A673 (cell line): ENCODE results near the gene PIGP. TPM values are rescaled to one million over a fixed set of nuclear protein-coding genes. Genes with fewer than 3 reads are reported as not detected.
A peak's percentile ranks its signal among the peaks of the same experiment; 100 is the strongest.

Experiments used
- BruUV-seq: library from RNA; stranded (reverse); fragments of 400-500 nt; replicated peaks from 2 replicates; lab custom pipeline; 2021; lab: Mats Ljungman, UMichigan
- CTCF ChIA-PET: fragments of 300-600 bp; sonication (Branson Sonifier 250); formaldehyde crosslinking; loops from one replicate; lab custom pipeline; 2022; ENCODE audit warnings: antibody characterized with exemption; lab: Charles Lee
- POLR2A ChIA-PET: fragments of 300-600 bp; sonication (Branson Sonifier 250); formaldehyde crosslinking; loops from one replicate; lab custom pipeline; 2022; ENCODE audit warnings: antibody characterized with exemption; ENCODE audit not compliant: low non-redundant PET; lab: Charles Lee
- DNase-seq: peaks from one replicate; pipeline ENCODE4 v3.0.0-alpha.2; 2015; ENCODE audit warnings: low spot score
- H3K27ac ChIP-seq: fragments of 200-600 bp; sonication (generic); 2 replicates; pipeline ENCODE4 v1.5.1; 2016; ENCODE audit warnings: mixed run types, low read depth, mild to moderate bottlenecking, mixed read lengths, antibody characterized with exemption, low read length; ENCODE audit not compliant: poor library complexity, severe bottlenecking
- H3K27me3 ChIP-seq: fragments of 200-600 bp; sonication (generic); replicated peaks from 2 replicates; pipeline ENCODE4 v1.6.1; 2017; ENCODE audit warnings: mixed run types, low read depth, mild to moderate bottlenecking, mixed read lengths, antibody characterized with exemption, low read length; ENCODE audit not compliant: insufficient read depth, poor library complexity
- H3K36me3 ChIP-seq: fragments of 200-600 bp; sonication (generic); 2 replicates; pipeline ENCODE4 v1.6.1; 2016; ENCODE audit warnings: mixed run types, mild to moderate bottlenecking, mixed read lengths, antibody characterized with exemption, low read length; ENCODE audit not compliant: insufficient read depth, poor library complexity, severe bottlenecking
- H3K4me1 ChIP-seq: fragments of 200-600 bp; sonication (generic); 2 replicates; pipeline ENCODE4 v1.6.1; 2017; ENCODE audit warnings: mixed run types, mild to moderate bottlenecking, mixed read lengths, antibody characterized with exemption, low read length; ENCODE audit not compliant: insufficient read depth, poor library complexity, severe bottlenecking
- H3K4me3 ChIP-seq: fragments of 200-600 bp; sonication (generic); 2 replicates; pipeline ENCODE4 v1.5.1; 2016; ENCODE audit warnings: low read depth, mixed run types, mild to moderate bottlenecking, mixed read lengths, low read length; ENCODE audit not compliant: poor library complexity, severe bottlenecking
- H3K9me3 ChIP-seq: fragments of 200-600 bp; sonication (generic); 2 replicates; pipeline ENCODE4 v1.6.1; 2016; ENCODE audit warnings: mixed run types, low read depth, mild to moderate bottlenecking, mixed read lengths, antibody characterized with exemption, low read length; ENCODE audit not compliant: poor library complexity, severe bottlenecking
- CTCF ChIP-seq: fragments of 300-800, 200-600 bp; sonication (generic); conservative IDR thresholded peaks from 2 replicates; pipeline ENCODE4 v1.5.1; 2017; ENCODE audit warnings: low read depth, mild to moderate bottlenecking, antibody characterized with exemption, low read length, moderate library complexity, mixed read lengths
- EZH2 ChIP-seq: fragments of 200-600 bp; sonication (generic); IDR thresholded peaks from 2 replicates; pipeline ENCODE4 v1.6.1; 2017; ENCODE audit warnings: borderline replicate concordance, low read depth, mild to moderate bottlenecking, mixed read lengths, antibody characterized with exemption, low read length; ENCODE audit not compliant: poor library complexity, severe bottlenecking
- intact Hi-C: fragments of 100-400 bp; cut with micrococcal nuclease; formaldehyde crosslinking; loops from one replicate; pipeline ENCODE4 v1.10.0; 2022; ENCODE audit not compliant: unreplicated experiment
- total RNA-seq: library from RNA; stranded (reverse); gene quantifications from 2 replicates; pipeline ENCODE4 v1.2.3, GENCODE V29; 2021

Gene PIGP
- total RNA-seq, 1 experiment from 2014 or later: 30.7 TPM

GRCh38 chr21:37060296-37060695 is 12.6 kb downstream of the PIGP start:
- H3K27me3 ChIP-seq: no peaks in the 10 kb centered on the region
- no TSS peak for BruUV-seq
- peak overlapping the region; percentile 48 for H3K27ac ChIP-seq
- H3K36me3 ChIP-seq: peaks cover 7% of the 10 kb centered on the region
- peaks cover 26% of the 10 kb centered on the region for H3K4me1 ChIP-seq
- peak; percentile 96 for DNase-seq
- TF ChIP-seq EZH2: no peak
- TF ChIP-seq CTCF: no peak
- ChIA-PET POLR2A (interaction anchor here (0.6 kb wide), 1 partner anchor 319 kb away, joined by 3 read pairs; no protein-coding TSS in a partner anchor), CTCF (interaction anchor here (0.6 kb wide), 1 partner anchor 933 kb away, joined by 3 read pairs; no protein-coding TSS in a partner anchor)
- no peaks in the 10 kb centered on the region for H3K9me3 ChIP-seq
- intact Hi-C loops: no loop called here
- H3K4me3 ChIP-seq: no peak overlapping the region

- ChIA-PET POLR2A (no interaction called here), CTCF (no interaction called here)
- Histone ChIP-seq H3K27me3 (no peaks in the 10 kb centered on the region), H3K4me1 (peaks cover 26% of the 10 kb centered on the region), H3K9me3 (no peaks in the 10 kb centered on the region), H3K36me3 (no peaks in the 10 kb centered on the region), H3K4me3 (no peak overlapping the region), H3K27ac (no peak overlapping the region)
- intact Hi-C loops: no loop called here
- BruUV-seq: no TSS peak
- DNase-seq: no peak
- TF ChIP-seq EZH2: no peak
- TF ChIP-seq CTCF: no peak
Observed at GRCh38 chr21:37059181-37059580, 13.7 kb downstream of the PIGP start.

- CTCF ChIA-PET: no interaction called here
- Histone ChIP-seq H3K36me3 (no peaks in the 10 kb centered on the region), H3K4me1 (peaks cover 26% of the 10 kb centered on the region), H3K4me3 (no peak overlapping the region), H3K27ac (no peak overlapping the region), H3K27me3 (no peaks in the 10 kb centered on the region), H3K9me3 (no peaks in the 10 kb centered on the region)
- TF ChIP-seq CTCF (no peak), EZH2 (no peak)
- intact Hi-C loops: no loop called here
- BruUV-seq: no TSS peak
- POLR2A ChIA-PET: no interaction called here
- DNase-seq: no peak
Observed at GRCh38 chr21:37058261-37058660, 14.6 kb downstream of the PIGP start.
